H1 (cell line): ENCODE data around the gene MBNL1. TPM values are rescaled to one million over a fixed set of nuclear protein-coding genes. Genes with fewer than 3 reads are reported as not detected.

ENCODE experiments used
- CTCF ChIA-PET: fragments of 300-600 bp; sonication (Branson Sonifier 250); formaldehyde crosslinking; loops from one replicate; lab custom pipeline; 2021; ENCODE audit not compliant: partially characterized antibody; lab: Charles Lee
- POLR2A ChIA-PET: fragments of 300-600 bp; sonication (Branson Sonifier 250); formaldehyde crosslinking; loops from one replicate; lab custom pipeline; 2021; ENCODE audit warnings: inconsistent platforms; ENCODE audit not compliant: partially characterized antibody; lab: Charles Lee
- DNase-seq, 2 experiments: peaks; one replicate each; pipeline versions ENCODE4 v3.0.0 to v3.0.0-alpha.2; 2010 to 2022; ENCODE audit warnings: low spot score in 2 of 2, low read depth in 1 of 2, mixed read lengths in 1 of 2
- FAIRE-seq: peaks from 2 replicates; lab custom pipeline; 2011; peaks lifted over from hg19 to GRCh38; lab: Jason Lieb, UNC
- H2AFZ ChIP-seq: 2 replicates; pipeline ENCODE4 v1.8.1; 2012; ENCODE audit warnings: low read length, inconsistent platforms
- H2AK5ac ChIP-seq: 2 replicates; pipeline ENCODE4 v1.6.1; 2013; ENCODE audit warnings: low read depth, low read length
- H2BK120ac ChIP-seq: replicated peaks from 2 replicates; pipeline ENCODE3; 2013; ENCODE audit warnings: low read depth, low read length, inconsistent platforms
- H2BK12ac ChIP-seq: 2 replicates; pipeline ENCODE4 v1.6.1; 2013; ENCODE audit warnings: low read depth, low read length
- H2BK15ac ChIP-seq: 2 replicates; pipeline ENCODE4 v1.6.1; 2013; ENCODE audit warnings: low read length
- H2BK20ac ChIP-seq: 2 replicates; pipeline ENCODE4 v1.6.1; 2013; ENCODE audit warnings: low read length
- H2BK5ac ChIP-seq: 2 replicates; pipeline ENCODE4 v1.6.1; 2013; ENCODE audit warnings: low read depth, low read length
- H3K14ac ChIP-seq: 2 replicates; pipeline ENCODE4 v1.6.1; 2013; ENCODE audit warnings: inconsistent platforms; ENCODE audit not compliant: insufficient read length
- H3K18ac ChIP-seq: 2 replicates; pipeline ENCODE4 v1.6.1; 2013; ENCODE audit warnings: low read length; ENCODE audit errors: extremely low read depth
- H3K23ac ChIP-seq: 2 replicates; pipeline ENCODE4 v1.6.1; 2013; ENCODE audit warnings: inconsistent platforms; ENCODE audit not compliant: insufficient read length
- H3K23me2 ChIP-seq: 2 replicates; pipeline ENCODE4 v1.6.1; 2013; ENCODE audit warnings: low read depth, low read length
- H3K27ac ChIP-seq: 2 replicates; pipeline ENCODE4 v1.6.1; 2011; ENCODE audit warnings: low read depth, low read length, inconsistent platforms
- H3K27me3 ChIP-seq, 4 experiments: replicated peaks in 1 of 4; 1 replicate in 1 of 4; 2 replicates in 3 of 4; pipeline versions ENCODE4 v1.6.1 to v1.8.1; 2011 to 2013; ENCODE audit warnings: low read length in 3 of 4, mild to moderate bottlenecking in 3 of 4, inconsistent platforms in 2 of 4, mixed read lengths in 2 of 4, moderate library complexity in 1 of 4; ENCODE audit not compliant: control insufficient read depth in 3 of 4, insufficient read depth in 3 of 4; ENCODE audit errors: extremely low read depth in 1 of 4
- H3K36me3 ChIP-seq, 4 experiments: 2 replicates each; pipeline versions ENCODE4 v1.6.1 to v1.8.1; 2011 to 2013; ENCODE audit warnings: mild to moderate bottlenecking in 4 of 4, low read length in 3 of 4, moderate library complexity in 2 of 4, control low read depth in 1 of 4, inconsistent platforms in 1 of 4; ENCODE audit not compliant: insufficient read depth in 4 of 4, control insufficient read depth in 2 of 4
- H3K4ac ChIP-seq: replicated peaks from 2 replicates; pipeline ENCODE3; 2013; ENCODE audit warnings: low read length, low read depth, mixed read lengths, inconsistent platforms; ENCODE audit not compliant: insufficient read length
- H3K4me1 ChIP-seq, 4 experiments: replicated peaks in 1 of 4; 1 replicate in 1 of 4; 2 replicates in 3 of 4; pipeline versions ENCODE4 v1.6.1 to v1.8.1; 2011 to 2013; ENCODE audit warnings: low read length in 3 of 4, inconsistent platforms in 2 of 4, mixed read lengths in 1 of 4; ENCODE audit not compliant: insufficient read depth in 4 of 4, control insufficient read depth in 3 of 4
- H3K4me2 ChIP-seq, 2 experiments: 2 replicates each; pipeline versions ENCODE4 v1.6.1 to v1.8.1; 2011 to 2013; ENCODE audit warnings: low read depth in 2 of 2, low read length in 2 of 2, control low read depth in 1 of 2, inconsistent platforms in 1 of 2, mild to moderate bottlenecking in 1 of 2; ENCODE audit not compliant: insufficient read depth in 1 of 2
- H3K4me3 ChIP-seq, 4 experiments: fragments of 200-600, 300-600 bp in 1 of 4; sonication (generic), shearing (Covaris generic), sonication (Bioruptor Twin) in 1 of 4; 2 replicates each; pipeline versions ENCODE4 v1.5.1 to v1.8.1; 2011 to 2016; ENCODE audit warnings: low read length in 4 of 4, low read depth in 3 of 4, control low read depth in 2 of 4, inconsistent platforms in 2 of 4, mild to moderate bottlenecking in 2 of 4, mixed read lengths in 1 of 4, moderate library complexity in 1 of 4; ENCODE audit not compliant: insufficient read depth in 2 of 4; ENCODE audit errors: extremely low read depth in 1 of 4
- H3K56ac ChIP-seq: replicated peaks from 2 replicates; pipeline ENCODE3; 2013; ENCODE audit warnings: low read depth, mild to moderate bottlenecking, mixed read lengths, low read length, inconsistent platforms; ENCODE audit not compliant: insufficient read length
- H3K79me1 ChIP-seq: 2 replicates; pipeline ENCODE4 v1.6.1; 2013; ENCODE audit warnings: low read depth, low read length, control low read depth
- H3K79me2 ChIP-seq, 2 experiments: 2 replicates each; pipeline versions ENCODE4 v1.6.1 to v1.8.1; 2012 to 2013; ENCODE audit warnings: low read length in 2 of 2, mild to moderate bottlenecking in 2 of 2, inconsistent platforms in 1 of 2; ENCODE audit not compliant: insufficient read depth in 2 of 2, control insufficient read depth in 1 of 2
- H3K9ac ChIP-seq, 4 experiments: replicated peaks in 1 of 4; 1 replicate in 1 of 4; 2 replicates in 3 of 4; pipeline versions ENCODE4 v1.6.1 to v1.8.1; 2011 to 2013; ENCODE audit warnings: low read depth in 3 of 4, low read length in 3 of 4, control low read depth in 2 of 4, mild to moderate bottlenecking in 2 of 4, moderate library complexity in 2 of 4, inconsistent platforms in 1 of 4; ENCODE audit errors: extremely low read depth in 1 of 4
- H3K9me3 ChIP-seq, 2 experiments: 2 replicates each; pipeline versions ENCODE4 v1.6.1 to v1.8.1; 2012 to 2013; ENCODE audit warnings: mild to moderate bottlenecking in 2 of 2, moderate library complexity in 2 of 2, control low read depth in 1 of 2, inconsistent platforms in 1 of 2, low read depth in 1 of 2, low read length in 1 of 2, mixed read lengths in 1 of 2; ENCODE audit not compliant: insufficient read depth in 2 of 2
- H4K20me1 ChIP-seq, 2 experiments: replicated peaks in 1 of 2; 2 replicates each; pipeline versions ENCODE3 to v1.8.1; 2011 to 2013; ENCODE audit warnings: inconsistent platforms in 2 of 2, low read length in 2 of 2, mild to moderate bottlenecking in 1 of 2; ENCODE audit not compliant: insufficient read depth in 2 of 2, control insufficient read depth in 1 of 2
- H4K5ac ChIP-seq: 2 replicates; pipeline ENCODE4 v1.6.1; 2013; ENCODE audit warnings: low read length, low read depth, mixed read lengths, inconsistent platforms; ENCODE audit not compliant: insufficient read length
- H4K8ac ChIP-seq: 2 replicates; pipeline ENCODE4 v1.8.0; 2013; ENCODE audit warnings: mild to moderate bottlenecking, moderate library complexity, low read length, inconsistent platforms; ENCODE audit not compliant: insufficient read depth; ENCODE audit errors: extremely low read depth
- H4K91ac ChIP-seq: replicated peaks from 2 replicates; pipeline ENCODE3; 2013; ENCODE audit warnings: low read length, mixed read lengths, inconsistent platforms; ENCODE audit not compliant: insufficient read length
- CEBPB ChIP-seq: IDR thresholded peaks from 2 replicates; pipeline ENCODE4 v1.6.1; 2012; ENCODE audit warnings: low read depth, low read length
- CREB1 ChIP-seq: IDR thresholded peaks from 2 replicates; pipeline ENCODE4 v1.6.1; 2012; ENCODE audit warnings: inconsistent platforms
- JUND ChIP-seq: IDR thresholded peaks from 2 replicates; pipeline ENCODE4 v1.6.1; 2011; ENCODE audit warnings: mild to moderate bottlenecking, improper control_type of control experiment, low read length
- TAF7 ChIP-seq: optimal IDR thresholded peaks from 2 replicates; pipeline ENCODE3; 2011; ENCODE audit warnings: low read depth, mild to moderate bottlenecking, inconsistent platforms, low read length, moderate library complexity, borderline replicate concordance
- ZNF274 ChIP-seq: IDR thresholded peaks from 2 replicates; pipeline ENCODE4 v1.7.0; 2012; ENCODE audit warnings: low read length, borderline replicate concordance; ENCODE audit errors: extremely low read depth
- polyA plus RNA-seq, 7 experiments: library from polyadenylated mRNA; depleted of rRNA in 3 of 7; stranded (reverse) in 5 of 7; unstranded in 2 of 7; fragments of >200 nt in 5 of 7; fragments of 200-250 nt in 2 of 7; gene quantifications; 1 replicate in 5 of 7; 2 replicates in 1 of 7; 4 replicates in 1 of 7; pipeline versions ENCODE4 v1.2.1 to v1.2.3, GENCODE V29; 2011 to 2013; ENCODE audit warnings: missing spikeins in 2 of 7, mixed read lengths in 2 of 7
- total RNA-seq: library from RNA; stranded (reverse); fragmentation: NEBNext Ultra II Directional; extraction: Animal tissue kit (Norgen Biotek cat#: 25700); gene quantifications from 2 replicates; pipeline ENCODE4 v1.2.1, GENCODE V29; 2021

MBNL1 gene
- total and polyA plus RNA-seq, 2 of the 8 experiments (the other 6 are each of a cell fraction or from before 2014, with no cell fraction given), result 5.0 to 16.4 TPM

GRCh38 chr3:152350139-152350538, 81.4 kb downstream of the MBNL1 start:
- Histone ChIP-seq H3K79me2 (peaks cover 0 to 15% of the 10 kb centered on the region in 2 experiments; a peak in 2 of 4 replicates), H2BK5ac (no peak overlapping the region), H4K20me1 (no peaks in the 10 kb centered on the region), H2AK5ac (no peak overlapping the region), H2AFZ (no peak overlapping the region), H3K79me1 (no peaks in the 10 kb centered on the region), H2BK15ac (no peak overlapping the region), H3K9me3 (no peaks in the 10 kb centered on the region), H3K9ac (no peak overlapping the region), H4K91ac (no peak overlapping the region), H3K56ac (no peak overlapping the region), H2BK12ac (no peak overlapping the region), H3K4me1 (0 out of 7 replicates have a peak, but pooled peaks cover 0 to 3% (median 0%) of the 10 kb centered on the region in 4 experiments), H4K5ac (no peak overlapping the region), H3K18ac (no peak overlapping the region), H3K27me3 (no peaks in the 10 kb centered on the region), H2BK20ac (no peak overlapping the region), H3K23ac (no peak overlapping the region), H4K8ac (no peak overlapping the region), H3K36me3 (no peaks in the 10 kb centered on the region; a peak in 1 of 8 replicates), H3K4me2 (no peak overlapping the region), H3K23me2 (no peaks in the 10 kb centered on the region), H2BK120ac (no peak overlapping the region), H3K14ac (no peak overlapping the region), H3K4ac (no peak overlapping the region), H3K4me3 (no peak overlapping the region), H3K27ac (no peak overlapping the region)
- ChIA-PET POLR2A (interaction anchor here (0.6 kb wide), 1 partner anchor 13 kb away, joined by 3 read pairs; no protein-coding TSS in a partner anchor), CTCF (no interaction called here)
- no peak for TF ChIP-seq CEBPB
- no peak for TF ChIP-seq ZNF274
- TF ChIP-seq CREB1, result no peak
- no peak for TF ChIP-seq TAF7
- peak; percentile 62; the same call in 1 of the 2 replicates for TF ChIP-seq JUND
- DNase-seq (no peak), FAIRE-seq (no peak)
